ENCODE measurements around the gene GPD1.

GRCh38 chr12:50062728-50063460 is 40.9 kb upstream of the GPD1 start:
- TF ChIP-seq POLR2A (IDR thresholded peaks at IDR 0.05; ENCODE audit: extremely low read depth, insufficient read length) (no peak), CTCF (IDR thresholded peaks at IDR 0.05; ENCODE audit: low read depth, low read length) (no peak), MAX (IDR thresholded peaks at IDR 0.05; ENCODE audit: low read depth, low read length) (no peak), MYC (IDR thresholded peaks at IDR 0.05; ENCODE audit: low read depth, low read length) (no peak)

Data from NB4 (cell line).